Keratinocyte (primary cell): ENCODE measurements around the gene SLC23A2. TPM values are rescaled to one million over a fixed set of nuclear protein-coding genes. Genes with fewer than 3 reads are reported as not detected.

ENCODE experiments used
- DNase-seq: peaks from one replicate; pipeline ENCODE4 v3.0.0-alpha.2; 2011; ENCODE audit warnings: low read depth, missing footprints, low spot score
- FAIRE-seq: peaks from 2 replicates; lab custom pipeline; 2011; peaks lifted over from hg19 to GRCh38; lab: Jason Lieb, UNC
- H2AFZ ChIP-seq: 2 replicates; pipeline ENCODE4 v1.6.0; 2012; ENCODE audit warnings: low read length, control low read depth, inconsistent platforms; ENCODE audit not compliant: control insufficient read depth
- H3K27ac ChIP-seq: 2 replicates; pipeline ENCODE4 v1.5.1; 2011; ENCODE audit warnings: low read length; ENCODE audit not compliant: control insufficient read depth, insufficient read depth
- H3K27me3 ChIP-seq: 3 replicates; pipeline ENCODE4 v1.6.0; 2011; ENCODE audit warnings: low read length; ENCODE audit not compliant: control insufficient read depth, insufficient read depth; ENCODE audit errors: extremely low read depth
- H3K36me3 ChIP-seq, 2 experiments: 2 replicates in 1 of 2; 3 replicates in 1 of 2; pipeline ENCODE4 v1.5.1; 2011; ENCODE audit warnings: low read length in 2 of 2, mild to moderate bottlenecking in 1 of 2; ENCODE audit not compliant: control insufficient read depth in 2 of 2, insufficient read depth in 2 of 2; ENCODE audit errors: extremely low read depth in 1 of 2
- H3K4me1 ChIP-seq: 3 replicates; pipeline ENCODE4 v1.5.1; 2011; ENCODE audit warnings: low read length; ENCODE audit not compliant: control insufficient read depth, insufficient read depth; ENCODE audit errors: extremely low read depth
- H3K4me2 ChIP-seq: 3 replicates; pipeline ENCODE4 v1.6.0; 2011; ENCODE audit warnings: low read depth, low read length; ENCODE audit not compliant: control insufficient read depth, insufficient read depth; ENCODE audit errors: extremely low read depth
- H3K4me3 ChIP-seq, 3 experiments: fragments of 200-600 bp in 1 of 3; sonication (generic) in 1 of 3; 2 replicates in 2 of 3; 3 replicates in 1 of 3; pipeline ENCODE4 v1.5.1; 2011 to 2016; ENCODE audit warnings: low read length in 3 of 3, mild to moderate bottlenecking in 3 of 3, control low read depth in 2 of 3, inconsistent platforms in 1 of 3, low read depth in 1 of 3, mixed read lengths in 1 of 3, mixed run types in 1 of 3, moderate library complexity in 1 of 3; ENCODE audit not compliant: control insufficient read depth in 2 of 3, insufficient read depth in 2 of 3; ENCODE audit errors: extremely low read depth in 1 of 3
- H3K79me2 ChIP-seq: 2 replicates; pipeline ENCODE4 v1.6.0; 2012; ENCODE audit warnings: low read length; ENCODE audit not compliant: control insufficient read depth, insufficient read depth
- H3K9ac ChIP-seq: 3 replicates; pipeline ENCODE4 v1.6.0; 2011; ENCODE audit warnings: low read length; ENCODE audit not compliant: control insufficient read depth, insufficient read depth; ENCODE audit errors: extremely low read depth
- H3K9me1 ChIP-seq: 3 replicates; pipeline ENCODE4 v1.6.0; 2011; ENCODE audit warnings: low read length; ENCODE audit not compliant: control insufficient read depth, insufficient read depth; ENCODE audit errors: extremely low read depth
- H3K9me3 ChIP-seq: 2 replicates; pipeline ENCODE4 v1.5.1; 2012; ENCODE audit warnings: low read depth, low read length; ENCODE audit not compliant: control insufficient read depth
- H4K20me1 ChIP-seq: 3 replicates; pipeline ENCODE4 v1.6.0; 2011; ENCODE audit warnings: low read length; ENCODE audit not compliant: control insufficient read depth, insufficient read depth; ENCODE audit errors: extremely low read depth
- EZH2 ChIP-seq: IDR thresholded peaks from one replicate; pipeline ENCODE4 v1.6.1; 2012; ENCODE audit warnings: inconsistent platforms, mild to moderate bottlenecking, low read length, moderate library complexity
- dilution Hi-C: fragments of 300-500 bp; cut with MboI; formaldehyde crosslinking; loops from one replicate; pipeline ENCODE4 v1.7.0; 2020; ENCODE audit warnings: low sequenced_read_pairs; ENCODE audit not compliant: extremely low pct_ligation_motif_present
- polyA plus RNA-seq, 5 experiments: library from polyadenylated mRNA; depleted of rRNA in 3 of 5; stranded (reverse) in 3 of 5; stranded (forward) in 1 of 5; unstranded in 1 of 5; fragments of >200 nt; gene quantifications; 1 replicate in 1 of 5; 2 replicates in 3 of 5; 3 replicates in 1 of 5; pipeline versions ENCODE4 v1.2.1 to v1.2.3, GENCODE V29; 2011 to 2012; ENCODE audit warnings: missing spikeins in 2 of 5, low read depth in 1 of 5, low replicate concordance in 1 of 5
- TF ChIP-seq, protein P1 (sequence below), 3 experiments: IDR thresholded peaks in 1 of 3; conservative IDR thresholded peaks in 1 of 3; optimal IDR thresholded peaks in 1 of 3; 2 replicates in 2 of 3; 3 replicates in 1 of 3; pipeline versions ENCODE3 to v1.5.1; 2011; ENCODE audit warnings: low read length in 3 of 3, mild to moderate bottlenecking in 3 of 3, moderate library complexity in 2 of 3, control low read depth in 1 of 3, inconsistent platforms in 1 of 3; ENCODE audit not compliant: insufficient read depth in 2 of 3; ENCODE audit errors: extremely low read depth in 1 of 3

Gene SLC23A2
- polyA plus RNA-seq, 1 donor (not counting 4 experiments of a cell fraction or from before 2014, with no cell fraction given), result 13.4 TPM

DNA sequence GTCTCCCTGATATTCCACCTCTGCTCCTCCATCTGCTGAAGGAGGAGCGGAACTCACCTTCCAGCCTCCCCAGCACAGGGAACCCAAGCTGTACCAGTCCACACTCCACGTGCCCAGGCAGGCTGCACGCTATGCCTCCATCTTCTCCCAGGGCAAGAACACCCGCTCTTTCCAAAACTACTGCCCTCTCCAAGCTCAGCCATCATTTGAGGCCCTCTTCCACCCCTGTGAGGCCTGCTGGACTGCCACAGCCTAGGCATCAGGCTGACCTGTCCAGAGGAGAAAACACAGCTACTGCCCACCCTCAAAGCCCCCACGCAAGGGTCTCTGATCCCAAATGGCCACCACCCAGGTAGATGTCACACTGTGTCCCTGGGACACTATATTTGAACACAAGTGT is 179.7 kb downstream of the SLC23A2 start:
- Histone ChIP-seq H3K27ac (no peak overlapping the region), H3K9me3 (no peaks in the 10 kb centered on the region), H3K36me3 (no peaks in the 10 kb centered on the region), H3K4me1 (no peaks in the 10 kb centered on the region), H4K20me1 (peaks cover 2% of the 10 kb centered on the region), H3K9ac (no peak overlapping the region), H2AFZ (no peak overlapping the region), H3K79me2 (no peaks in the 10 kb centered on the region), H3K4me3 (no peak overlapping the region), H3K27me3 (peaks cover 46% of the 10 kb centered on the region), H3K4me2 (no peak overlapping the region), H3K9me1 (no peaks in the 10 kb centered on the region)
- FAIRE-seq (no peak), DNase-seq (no peak)
- TF ChIP-seq, protein P1, sequence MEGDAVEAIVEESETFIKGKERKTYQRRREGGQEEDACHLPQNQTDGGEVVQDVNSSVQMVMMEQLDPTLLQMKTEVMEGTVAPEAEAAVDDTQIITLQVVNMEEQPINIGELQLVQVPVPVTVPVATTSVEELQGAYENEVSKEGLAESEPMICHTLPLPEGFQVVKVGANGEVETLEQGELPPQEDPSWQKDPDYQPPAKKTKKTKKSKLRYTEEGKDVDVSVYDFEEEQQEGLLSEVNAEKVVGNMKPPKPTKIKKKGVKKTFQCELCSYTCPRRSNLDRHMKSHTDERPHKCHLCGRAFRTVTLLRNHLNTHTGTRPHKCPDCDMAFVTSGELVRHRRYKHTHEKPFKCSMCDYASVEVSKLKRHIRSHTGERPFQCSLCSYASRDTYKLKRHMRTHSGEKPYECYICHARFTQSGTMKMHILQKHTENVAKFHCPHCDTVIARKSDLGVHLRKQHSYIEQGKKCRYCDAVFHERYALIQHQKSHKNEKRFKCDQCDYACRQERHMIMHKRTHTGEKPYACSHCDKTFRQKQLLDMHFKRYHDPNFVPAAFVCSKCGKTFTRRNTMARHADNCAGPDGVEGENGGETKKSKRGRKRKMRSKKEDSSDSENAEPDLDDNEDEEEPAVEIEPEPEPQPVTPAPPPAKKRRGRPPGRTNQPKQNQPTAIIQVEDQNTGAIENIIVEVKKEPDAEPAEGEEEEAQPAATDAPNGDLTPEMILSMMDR (optimal IDR thresholded peaks at IDR 0.05 in 1 of 3, IDR thresholded peaks at IDR 0.05 in 1 of 3, conservative IDR thresholded peaks at IDR 0.05 in 1 of 3; ENCODE audit: extremely low read depth in 1 of 3, insufficient read depth in 2 of 3, low read length in 3 of 3), result no peak
- no peak for TF ChIP-seq EZH2
- dilution Hi-C loops, result no loop called here

DNA sequence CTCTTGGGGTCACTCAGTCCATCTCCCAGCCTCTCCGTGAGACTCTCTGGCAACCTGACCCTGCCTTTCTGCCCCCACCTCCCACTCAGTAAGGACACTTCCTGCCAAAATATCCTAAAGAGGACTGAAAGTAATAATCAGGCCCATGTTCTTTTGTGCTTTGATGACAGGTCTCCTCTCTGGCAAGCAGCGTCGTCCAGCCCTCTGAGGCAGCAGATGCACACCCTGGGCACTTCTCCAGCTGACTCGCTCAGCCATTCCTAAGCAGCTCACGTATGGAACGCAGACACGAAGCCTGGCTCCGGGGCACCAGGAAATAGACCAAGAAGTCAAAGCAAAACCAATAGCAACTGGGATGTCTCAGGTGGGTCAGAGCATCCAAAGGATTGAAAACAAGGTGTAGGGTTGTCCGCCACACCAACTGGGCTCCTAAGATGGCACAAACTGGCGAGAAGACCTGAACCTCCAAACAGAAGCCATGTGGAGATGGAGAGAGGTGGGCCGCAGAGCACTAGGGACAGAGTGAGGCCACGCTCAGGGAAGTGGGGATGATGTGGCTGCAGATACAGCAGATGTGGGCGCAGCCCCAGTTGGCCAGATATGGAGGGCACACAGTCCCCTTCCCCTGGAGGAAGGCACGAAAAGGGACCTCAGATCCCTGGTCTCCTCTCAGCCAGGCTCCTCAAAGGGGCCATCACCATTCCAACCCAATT is 180.3 kb downstream of the SLC23A2 start:
- DNase-seq (no peak), FAIRE-seq (peak; percentile 9)
- no peak overlapping the region for H2AFZ ChIP-seq
- H3K9me3 ChIP-seq, result no peaks in the 10 kb centered on the region
- H3K4me2 ChIP-seq, result no peak overlapping the region
- dilution Hi-C loops, result no loop called here
- peaks cover 2% of the 10 kb centered on the region for H4K20me1 ChIP-seq
- H3K4me1 ChIP-seq, result no peaks in the 10 kb centered on the region
- no peaks in the 10 kb centered on the region for H3K36me3 ChIP-seq
- H3K79me2 ChIP-seq, result no peaks in the 10 kb centered on the region
- H3K9me1 ChIP-seq, result no peaks in the 10 kb centered on the region
- H3K9ac ChIP-seq, result no peak overlapping the region
- TF ChIP-seq, protein P1 (optimal IDR thresholded peaks at IDR 0.05 in 1 of 3, IDR thresholded peaks at IDR 0.05 in 1 of 3, conservative IDR thresholded peaks at IDR 0.05 in 1 of 3; ENCODE audit: extremely low read depth in 1 of 3, insufficient read depth in 2 of 3, low read length in 3 of 3), result no peak
- no peak for TF ChIP-seq EZH2
- H3K27me3 ChIP-seq, result peaks cover 46% of the 10 kb centered on the region
- no peak overlapping the region for H3K27ac ChIP-seq
- no peak overlapping the region for H3K4me3 ChIP-seq
